GM15510 (cell line): ENCODE results near the gene GFI1B.
A peak's percentile ranks its signal among the peaks of the same experiment; 100 is the strongest.

ENCODE experiments used
- POLR2A ChIP-seq: IDR thresholded peaks from 3 replicates; pipeline ENCODE4 v1.6.1; 2011; ENCODE audit warnings: borderline replicate concordance; ENCODE audit not compliant: insufficient read length; ENCODE audit errors: extremely low read depth

GFI1B gene

DNA sequence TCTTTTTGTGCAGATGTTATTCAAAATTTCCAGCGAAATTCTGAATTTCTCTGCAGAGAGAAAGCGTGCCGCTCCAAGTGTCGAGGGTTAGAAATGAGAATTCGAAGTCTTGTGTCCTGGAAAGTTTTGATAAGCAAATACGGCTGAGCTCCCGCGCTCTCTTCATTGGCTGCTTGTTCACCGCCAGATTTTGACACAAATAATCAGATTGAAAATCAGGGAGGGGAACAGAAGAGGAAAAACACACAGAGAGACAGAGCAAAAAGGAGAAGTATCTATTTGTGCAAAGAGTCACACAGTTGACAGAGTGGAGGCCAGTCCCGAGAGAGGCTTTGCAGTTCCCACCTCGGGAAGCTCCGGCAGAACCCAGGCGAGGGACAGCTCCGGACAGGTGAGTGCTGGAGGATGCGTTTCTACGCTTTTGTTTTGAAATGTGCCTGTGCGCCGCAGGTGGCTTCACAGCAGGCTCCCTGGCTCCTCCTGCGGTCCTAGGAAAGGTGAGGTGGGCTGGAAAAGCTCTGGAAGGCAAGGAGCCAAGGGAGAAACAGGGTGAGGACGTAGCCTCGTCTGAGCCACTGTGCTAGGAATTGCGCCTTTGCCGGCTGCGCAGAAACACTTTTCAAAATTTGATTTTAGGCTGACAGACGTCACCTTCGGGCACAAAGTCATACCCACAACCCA, at the start of gene GFI1B:
Gene GFI1B (plus strand): TSS at position 244 of the 681 bp plus-strand sequence. CDS start 7,985 bp downstream, outside the sequence.
- TF ChIP-seq POLR2A = no peak

DNA sequence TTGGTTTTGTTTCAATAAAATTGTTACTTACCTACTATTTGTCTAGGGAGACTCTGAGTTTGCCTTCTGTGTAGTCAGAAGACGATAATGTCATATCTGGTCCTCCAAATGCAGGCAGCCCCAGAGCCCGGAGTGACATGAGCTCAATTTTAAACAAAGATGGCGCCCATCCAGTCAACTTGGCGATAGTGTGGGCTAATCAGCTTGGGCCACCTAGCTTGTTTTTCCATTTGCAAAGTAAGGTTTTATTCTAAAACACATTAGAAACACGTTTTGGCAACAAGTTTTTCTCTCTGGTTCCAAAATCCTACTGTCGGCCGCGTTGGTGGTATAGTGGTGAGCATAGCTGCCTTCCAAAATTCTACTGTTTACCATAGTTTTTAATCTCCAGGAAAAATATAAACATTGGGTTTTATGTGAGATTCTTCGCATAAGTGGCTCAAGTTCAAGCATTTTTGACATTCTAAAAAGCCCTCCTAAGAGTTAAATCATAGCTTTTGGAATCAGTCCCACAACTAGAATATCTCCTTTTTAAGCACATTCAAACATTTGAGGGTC, 47.2 kb upstream of the GFI1B start:
- no peak for TF ChIP-seq POLR2A

DNA sequence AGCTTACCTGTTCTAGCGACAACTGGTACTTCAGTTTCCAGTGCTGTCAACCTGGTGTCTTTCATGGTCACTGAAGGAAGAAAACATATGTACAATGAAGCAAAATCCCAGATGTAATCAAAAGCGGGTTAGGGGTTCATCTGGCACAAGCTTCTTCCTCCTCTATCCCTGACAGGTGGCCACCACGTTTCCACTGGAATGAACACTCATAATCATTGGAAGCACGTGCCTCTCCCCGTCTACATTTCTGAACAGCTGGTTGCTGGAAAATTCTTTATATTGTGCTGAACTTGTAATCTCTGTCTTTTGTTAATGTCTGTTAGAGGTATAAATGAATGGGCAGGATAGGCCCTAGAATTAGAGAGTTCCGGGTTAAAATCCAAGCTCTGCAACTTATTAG, 43.5 kb upstream of the GFI1B start:
- no peak for TF ChIP-seq POLR2A

DNA sequence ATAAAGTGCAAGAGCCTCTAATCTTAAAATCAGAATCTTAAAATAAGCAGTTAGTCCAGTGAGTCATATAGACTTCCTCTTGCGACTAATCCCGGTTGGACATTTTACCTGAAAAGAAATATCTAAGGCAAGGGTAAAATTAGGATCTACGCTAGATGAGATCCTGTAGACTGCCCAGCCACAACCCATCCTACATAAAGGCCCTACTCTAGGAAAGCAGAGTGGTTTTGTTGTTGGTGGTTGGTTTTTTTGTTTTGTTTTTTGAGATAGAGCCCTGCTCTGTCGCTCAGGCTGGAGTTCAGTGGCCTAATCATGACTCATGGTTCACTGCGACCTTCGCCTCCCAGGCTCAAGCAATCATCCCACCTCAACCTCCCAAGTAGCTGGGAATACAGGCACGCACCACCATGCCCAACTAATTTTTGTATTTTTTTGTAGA, 41.0 kb upstream of the GFI1B start:
- no peak for TF ChIP-seq POLR2A

DNA sequence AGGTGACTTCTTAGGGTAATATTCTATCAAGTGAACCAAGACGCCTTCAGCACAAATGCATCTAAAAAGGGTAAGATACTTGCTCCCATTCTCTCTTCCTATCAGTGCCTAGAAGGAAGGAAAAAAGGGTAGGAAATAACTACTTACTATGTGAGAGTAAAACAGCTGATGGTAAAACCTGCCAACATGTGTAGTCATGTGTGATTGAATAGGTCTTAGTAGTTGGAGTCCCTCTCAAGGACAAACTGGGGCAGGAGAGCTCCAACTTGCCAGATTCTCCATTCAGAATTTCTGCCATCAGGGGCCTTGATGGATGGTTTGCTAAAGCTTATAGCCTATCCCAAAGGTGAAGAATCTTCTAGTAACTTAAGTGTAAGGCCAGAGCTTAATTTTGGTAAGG, 39.3 kb upstream of the GFI1B start:
- TF ChIP-seq POLR2A = no peak

DNA sequence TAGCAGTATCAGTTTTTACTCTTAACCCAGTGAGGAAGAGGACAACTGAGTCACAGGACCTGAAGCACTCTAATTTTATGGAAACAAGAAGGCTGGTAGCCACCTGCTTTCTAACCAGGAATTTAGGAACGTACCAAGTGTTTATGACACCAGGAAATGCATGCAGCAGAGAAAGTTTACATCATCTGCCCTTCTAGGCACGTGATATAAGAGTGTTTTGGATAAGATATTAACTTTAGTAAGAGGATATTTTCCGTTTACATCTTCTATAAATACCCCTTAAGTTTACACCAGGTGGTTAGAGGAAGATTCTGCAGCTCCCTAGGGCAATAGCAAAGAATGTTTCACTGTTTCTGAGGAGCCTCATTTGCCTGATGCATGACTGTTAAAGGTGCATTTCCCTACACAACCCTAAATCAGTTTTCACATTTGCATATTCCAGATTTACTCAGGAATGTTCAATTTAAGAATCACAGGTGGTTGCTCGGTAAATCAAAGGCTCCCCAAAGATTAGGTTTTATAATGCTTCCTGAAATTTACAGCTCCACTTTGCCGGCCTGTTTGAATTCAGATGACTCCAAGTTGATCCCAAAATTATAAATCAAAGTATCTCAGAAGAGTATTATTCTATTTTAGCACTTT, 35.8 kb upstream of the GFI1B start:
- no peak for TF ChIP-seq POLR2A

DNA sequence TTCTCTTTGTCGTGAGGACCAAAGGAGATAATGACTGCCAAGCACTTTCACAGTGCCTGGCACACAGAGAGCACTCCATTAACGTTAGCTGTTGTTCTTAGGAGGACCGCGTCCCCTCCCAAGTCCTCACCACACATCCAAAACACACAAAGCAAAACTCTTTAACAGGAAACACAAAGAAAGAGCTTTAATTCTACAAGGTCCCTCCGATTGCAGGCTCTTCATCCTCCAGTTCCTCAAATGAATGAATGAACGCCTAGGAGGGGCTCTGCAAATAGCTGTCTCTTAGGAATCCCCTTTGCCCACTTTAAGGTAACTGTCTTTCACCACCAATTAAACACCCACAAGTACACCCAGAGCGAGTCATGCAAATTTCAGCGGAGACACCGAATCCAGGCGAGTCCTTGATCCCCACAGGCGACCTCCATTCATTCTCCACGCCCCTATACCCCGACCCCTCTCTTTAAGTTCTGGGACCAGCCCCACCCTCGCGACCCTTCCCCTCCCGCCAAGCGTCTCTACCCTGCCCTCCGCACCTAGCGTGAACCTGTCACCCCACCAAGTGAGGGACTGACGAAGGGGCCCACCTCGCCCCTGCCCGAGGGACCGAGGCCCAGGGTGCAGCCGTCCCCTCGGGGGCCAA, 34.7 kb upstream of the GFI1B start:
- TF ChIP-seq POLR2A = no peak

DNA sequence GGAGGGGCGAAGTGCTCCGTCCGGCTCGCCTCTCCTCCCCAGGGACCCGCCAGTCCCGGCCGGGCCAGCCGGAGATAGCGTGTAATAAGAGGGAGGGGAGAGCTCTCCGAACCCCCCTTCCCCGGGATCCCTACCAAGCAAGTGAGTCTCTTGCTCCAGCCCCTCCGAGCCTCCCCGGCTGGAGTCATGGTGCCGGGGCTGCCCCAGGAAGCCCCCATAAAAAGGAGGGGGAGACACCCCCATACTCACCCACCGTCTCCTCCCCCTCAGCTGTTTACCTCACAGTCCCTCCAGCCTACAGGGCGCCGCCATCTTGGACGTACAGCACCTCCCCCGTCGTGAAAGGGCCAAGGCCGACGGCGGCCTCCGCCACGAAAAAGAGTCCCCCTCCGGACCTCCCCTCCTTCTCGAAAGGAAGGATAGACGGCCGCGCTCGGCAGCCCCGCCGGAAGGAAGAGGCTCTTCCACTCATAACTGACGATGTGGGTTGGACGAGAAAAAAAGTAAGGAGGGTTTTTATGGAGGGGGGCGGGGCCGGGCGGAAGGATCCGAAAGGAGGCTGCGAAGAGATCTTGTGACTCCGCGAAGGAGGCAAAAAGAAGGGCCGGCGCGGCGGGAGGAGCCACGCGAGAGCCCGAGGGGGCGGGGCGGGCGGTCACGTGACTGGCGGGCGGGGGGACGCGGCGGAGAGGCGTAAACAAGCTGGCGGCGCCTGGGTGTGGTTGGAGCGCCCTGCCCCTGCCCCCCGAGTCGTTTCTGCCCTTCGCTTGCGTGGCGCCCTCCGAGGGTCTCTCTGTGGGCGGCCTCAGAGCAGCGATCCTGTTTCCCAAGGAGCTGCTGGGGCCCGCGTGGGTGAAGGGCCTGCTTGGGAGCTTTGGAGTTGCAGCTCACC, 34.0 kb upstream of the GFI1B start, which contains the start of gene TSC1:
Gene TSC1 (minus strand): TSS at position 323 of the 892 bp plus-strand sequence. CDS start 15,744 bp downstream, outside the sequence.
- TF ChIP-seq POLR2A = peak; percentile 59

DNA sequence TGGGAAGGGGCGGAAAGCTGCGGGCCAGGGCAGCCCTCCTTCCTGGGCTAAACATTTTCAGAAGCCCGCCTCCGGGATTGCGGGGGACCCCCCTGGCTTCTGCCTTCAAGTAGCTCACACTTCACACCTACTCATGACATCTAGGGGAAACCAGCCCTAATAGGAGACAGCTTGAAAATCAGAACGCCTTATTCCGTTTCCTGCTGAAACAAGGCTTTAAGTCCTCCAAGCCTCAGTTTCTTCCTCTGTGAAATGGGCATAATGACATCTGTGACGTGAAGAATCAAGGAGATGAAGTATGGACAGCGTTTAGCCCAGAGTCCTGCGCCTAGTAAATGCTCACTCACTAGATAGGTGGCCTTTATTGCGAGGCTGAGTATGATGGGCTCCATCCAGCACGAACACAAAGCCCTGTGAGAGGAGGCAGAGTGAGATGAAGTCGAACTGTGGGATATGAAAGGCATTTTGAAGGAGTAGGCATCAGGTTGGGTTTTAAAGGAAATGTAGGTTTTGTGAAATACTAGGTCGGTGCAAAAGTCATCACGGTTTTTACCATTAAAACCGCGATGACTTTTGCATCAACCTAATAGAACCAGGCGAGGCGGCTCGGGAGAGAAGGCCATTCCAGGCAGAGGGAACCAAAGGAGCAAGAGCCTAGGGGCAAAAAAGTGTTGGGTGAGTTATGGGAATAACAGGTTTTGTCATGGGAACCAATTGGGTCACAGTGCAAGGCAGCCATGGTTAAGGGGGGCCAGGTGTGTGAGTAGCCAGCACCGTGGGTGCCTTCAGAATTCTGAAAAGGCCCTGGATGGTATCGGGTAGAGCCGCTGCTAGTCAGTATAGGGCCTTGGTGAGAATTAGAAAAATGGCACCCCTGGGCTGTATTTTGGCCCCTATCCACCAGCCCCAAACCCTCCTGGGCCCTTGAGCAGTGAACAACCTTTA, 33.0 kb upstream of the GFI1B start:
- TF ChIP-seq POLR2A = no peak

DNA sequence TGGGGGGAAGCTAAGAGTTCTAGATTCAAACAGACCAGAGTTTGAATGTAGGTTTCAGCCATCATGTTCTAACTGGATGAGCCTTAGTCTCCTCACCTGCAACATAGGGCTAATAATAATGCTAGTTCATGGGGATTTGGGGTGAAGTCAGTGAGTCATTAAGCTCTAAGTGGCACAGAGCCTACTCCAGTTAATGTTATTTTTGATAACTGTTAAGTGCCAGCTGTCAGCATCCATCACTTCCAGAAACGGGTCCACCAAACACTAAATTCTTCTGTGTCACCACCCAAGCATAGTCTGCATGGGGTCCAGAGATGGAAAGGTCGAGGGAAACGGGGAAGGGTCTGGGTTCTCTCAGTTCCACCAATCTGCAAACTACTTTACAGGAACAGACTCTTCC, 32.3 kb upstream of the GFI1B start:
- no peak for TF ChIP-seq POLR2A

DNA sequence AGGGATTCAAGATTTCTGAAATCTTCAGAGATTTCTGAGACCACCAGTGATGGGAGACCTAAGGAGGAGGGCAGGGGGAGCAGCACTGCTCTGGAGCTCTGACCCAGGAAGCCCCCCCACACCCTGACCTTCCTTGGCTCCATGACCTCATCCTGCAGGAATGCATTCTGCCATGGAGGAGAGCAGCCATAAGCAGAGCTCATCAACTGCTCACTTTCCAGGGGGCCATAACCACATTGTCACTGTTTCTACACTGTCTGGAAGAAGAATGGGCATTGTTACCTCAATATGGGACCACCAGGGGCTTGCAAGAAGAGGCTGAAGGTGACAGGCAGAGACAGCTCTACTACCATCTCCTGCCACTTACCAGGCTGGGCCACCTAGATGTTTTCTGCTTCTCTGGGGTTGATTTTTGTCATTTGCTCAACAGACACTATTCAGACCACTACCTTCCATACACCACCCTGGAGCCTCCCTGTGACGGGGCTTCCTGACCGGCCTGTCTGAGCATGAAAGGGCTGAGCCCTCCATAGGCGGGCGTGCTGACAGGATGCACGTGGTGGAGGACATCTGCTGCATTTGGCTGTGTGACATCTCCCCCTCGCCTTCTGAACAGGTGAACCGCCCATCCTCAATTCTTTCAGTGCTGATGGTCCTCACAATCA, 31.7 kb upstream of the GFI1B start:
- TF ChIP-seq POLR2A = no peak

DNA sequence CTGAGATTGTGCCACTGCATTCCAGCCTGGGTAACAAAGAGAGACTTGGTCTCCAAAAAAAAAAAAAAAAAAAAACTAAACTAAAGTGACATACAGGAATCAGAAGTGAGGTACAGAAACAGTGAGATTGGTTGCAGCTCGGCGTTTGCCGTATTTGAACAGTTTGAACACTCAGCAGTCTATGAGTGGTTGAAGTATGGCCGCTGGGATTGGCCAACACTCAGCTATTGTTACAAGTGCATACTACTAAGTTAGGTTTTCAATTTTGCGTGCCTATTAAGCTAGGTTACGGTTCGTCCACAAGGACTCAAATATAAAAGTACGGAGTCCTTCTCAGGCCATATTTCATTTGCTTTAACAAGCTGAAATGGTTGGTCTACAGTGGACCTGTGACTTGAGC, 30.7 kb upstream of the GFI1B start:
- no peak for TF ChIP-seq POLR2A
